ENCODE measurements around the gene HSD17B14. TPM values are rescaled to one million over a fixed set of nuclear protein-coding genes. Genes with fewer than 3 reads are reported as not detected.

Gene HSD17B14
- total and polyA plus RNA-seq, 9 of the 15 experiments (the other 6 are each of a cell fraction or from before 2014, with no cell fraction given): 0.16 TPM; not detected in 8

DNA sequence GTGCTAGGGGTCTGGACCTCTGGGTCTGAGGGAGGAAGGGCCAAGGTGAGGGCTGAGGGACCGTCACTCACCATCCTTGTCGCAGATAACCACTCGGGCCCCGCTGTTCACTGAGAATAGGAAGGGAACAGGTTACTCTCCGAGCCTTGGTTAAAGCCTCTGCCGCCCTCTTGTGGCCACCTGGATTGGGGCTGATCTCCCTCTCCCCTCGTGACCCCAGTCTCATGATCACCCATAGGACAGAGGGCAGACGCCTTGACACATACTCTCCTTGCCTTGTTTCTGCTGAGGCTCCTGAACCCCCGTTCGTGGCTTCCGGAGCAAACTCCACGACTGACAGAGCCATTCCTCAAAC lies 580 bp downstream of the HSD17B14 start (continued):
- TF ChIP-seq ARID3B (CRISPR knock-in tag; IDR thresholded peaks at IDR 0.05; ENCODE audit: borderline replicate concordance): no peak
- TF ChIP-seq RB1 (IDR thresholded peaks at IDR 0.05; ENCODE audit: low read depth): peak; percentile 70; the same call in 1 of the 2 replicates
- no peak for TF ChIP-seq ZKSCAN3 (CRISPR knock-in tag; IDR thresholded peaks at IDR 0.05)
- no peak for TF ChIP-seq RFX1 (IDR thresholded peaks at IDR 0.05)
- no peak for TF ChIP-seq PCBP1 (IDR thresholded peaks at IDR 0.05; ENCODE audit: low read depth, low read length, poor library complexity, severe bottlenecking)
- TF ChIP-seq ASH1L (IDR thresholded peaks at IDR 0.05; ENCODE audit: borderline replicate concordance, low read depth, partially characterized antibody): no peak
- no peak for TF ChIP-seq BCL6 (CRISPR knock-in tag; IDR thresholded peaks at IDR 0.05)
- 0 out of 2 replicates have a peak, but pooled peaks have one; percentile 44 for TF ChIP-seq MTA3 (IDR thresholded peaks at IDR 0.05; ENCODE audit: borderline replicate concordance)
- TF ChIP-seq TCF3 (CRISPR knock-in tag; IDR thresholded peaks at IDR 0.05): peak; percentile 15; the same call in 1 of the 2 replicates
- TF ChIP-seq HNRNPK (IDR thresholded peaks at IDR 0.05; ENCODE audit: low read depth, low read length, poor library complexity, severe bottlenecking): no peak
- TF ChIP-seq GTF2F1 (IDR thresholded peaks at IDR 0.05; ENCODE audit: low read depth, low read length): no peak
- TF ChIP-seq, protein P1, sequence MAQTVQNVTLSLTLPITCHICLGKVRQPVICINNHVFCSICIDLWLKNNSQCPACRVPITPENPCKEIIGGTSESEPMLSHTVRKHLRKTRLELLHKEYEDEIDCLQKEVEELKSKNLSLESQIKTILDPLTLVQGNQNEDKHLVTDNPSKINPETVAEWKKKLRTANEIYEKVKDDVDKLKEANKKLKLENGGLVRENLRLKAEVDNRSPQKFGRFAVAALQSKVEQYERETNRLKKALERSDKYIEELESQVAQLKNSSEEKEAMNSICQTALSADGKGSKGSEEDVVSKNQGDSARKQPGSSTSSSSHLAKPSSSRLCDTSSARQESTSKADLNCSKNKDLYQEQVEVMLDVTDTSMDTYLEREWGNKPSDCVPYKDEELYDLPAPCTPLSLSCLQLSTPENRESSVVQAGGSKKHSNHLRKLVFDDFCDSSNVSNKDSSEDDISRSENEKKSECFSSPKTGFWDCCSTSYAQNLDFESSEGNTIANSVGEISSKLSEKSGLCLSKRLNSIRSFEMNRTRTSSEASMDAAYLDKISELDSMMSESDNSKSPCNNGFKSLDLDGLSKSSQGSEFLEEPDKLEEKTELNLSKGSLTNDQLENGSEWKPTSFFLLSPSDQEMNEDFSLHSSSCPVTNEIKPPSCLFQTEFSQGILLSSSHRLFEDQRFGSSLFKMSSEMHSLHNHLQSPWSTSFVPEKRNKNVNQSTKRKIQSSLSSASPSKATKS (CRISPR knock-in tag; IDR thresholded peaks at IDR 0.05): no peak
- TF ChIP-seq BRF2 (IDR thresholded peaks at IDR 0.05; ENCODE audit: borderline replicate concordance, insufficient read depth, insufficient read length): no peak
- TF ChIP-seq, protein P2, sequence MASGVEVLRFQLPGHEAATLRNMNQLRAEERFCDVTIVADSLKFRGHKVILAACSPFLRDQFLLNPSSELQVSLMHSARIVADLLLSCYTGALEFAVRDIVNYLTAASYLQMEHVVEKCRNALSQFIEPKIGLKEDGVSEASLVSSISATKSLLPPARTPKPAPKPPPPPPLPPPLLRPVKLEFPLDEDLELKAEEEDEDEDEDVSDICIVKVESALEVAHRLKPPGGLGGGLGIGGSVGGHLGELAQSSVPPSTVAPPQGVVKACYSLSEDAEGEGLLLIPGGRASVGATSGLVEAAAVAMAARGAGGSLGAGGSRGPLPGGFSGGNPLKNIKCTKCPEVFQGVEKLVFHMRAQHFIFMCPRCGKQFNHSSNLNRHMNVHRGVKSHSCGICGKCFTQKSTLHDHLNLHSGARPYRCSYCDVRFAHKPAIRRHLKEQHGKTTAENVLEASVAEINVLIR (CRISPR knock-in tag; IDR thresholded peaks at IDR 0.05): no peak
- TF ChIP-seq, protein P3, sequence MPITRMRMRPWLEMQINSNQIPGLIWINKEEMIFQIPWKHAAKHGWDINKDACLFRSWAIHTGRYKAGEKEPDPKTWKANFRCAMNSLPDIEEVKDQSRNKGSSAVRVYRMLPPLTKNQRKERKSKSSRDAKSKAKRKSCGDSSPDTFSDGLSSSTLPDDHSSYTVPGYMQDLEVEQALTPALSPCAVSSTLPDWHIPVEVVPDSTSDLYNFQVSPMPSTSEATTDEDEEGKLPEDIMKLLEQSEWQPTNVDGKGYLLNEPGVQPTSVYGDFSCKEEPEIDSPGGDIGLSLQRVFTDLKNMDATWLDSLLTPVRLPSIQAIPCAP (CRISPR knock-in tag; IDR thresholded peaks at IDR 0.05; ENCODE audit: borderline replicate concordance): no peak
- TF ChIP-seq, protein P4, sequence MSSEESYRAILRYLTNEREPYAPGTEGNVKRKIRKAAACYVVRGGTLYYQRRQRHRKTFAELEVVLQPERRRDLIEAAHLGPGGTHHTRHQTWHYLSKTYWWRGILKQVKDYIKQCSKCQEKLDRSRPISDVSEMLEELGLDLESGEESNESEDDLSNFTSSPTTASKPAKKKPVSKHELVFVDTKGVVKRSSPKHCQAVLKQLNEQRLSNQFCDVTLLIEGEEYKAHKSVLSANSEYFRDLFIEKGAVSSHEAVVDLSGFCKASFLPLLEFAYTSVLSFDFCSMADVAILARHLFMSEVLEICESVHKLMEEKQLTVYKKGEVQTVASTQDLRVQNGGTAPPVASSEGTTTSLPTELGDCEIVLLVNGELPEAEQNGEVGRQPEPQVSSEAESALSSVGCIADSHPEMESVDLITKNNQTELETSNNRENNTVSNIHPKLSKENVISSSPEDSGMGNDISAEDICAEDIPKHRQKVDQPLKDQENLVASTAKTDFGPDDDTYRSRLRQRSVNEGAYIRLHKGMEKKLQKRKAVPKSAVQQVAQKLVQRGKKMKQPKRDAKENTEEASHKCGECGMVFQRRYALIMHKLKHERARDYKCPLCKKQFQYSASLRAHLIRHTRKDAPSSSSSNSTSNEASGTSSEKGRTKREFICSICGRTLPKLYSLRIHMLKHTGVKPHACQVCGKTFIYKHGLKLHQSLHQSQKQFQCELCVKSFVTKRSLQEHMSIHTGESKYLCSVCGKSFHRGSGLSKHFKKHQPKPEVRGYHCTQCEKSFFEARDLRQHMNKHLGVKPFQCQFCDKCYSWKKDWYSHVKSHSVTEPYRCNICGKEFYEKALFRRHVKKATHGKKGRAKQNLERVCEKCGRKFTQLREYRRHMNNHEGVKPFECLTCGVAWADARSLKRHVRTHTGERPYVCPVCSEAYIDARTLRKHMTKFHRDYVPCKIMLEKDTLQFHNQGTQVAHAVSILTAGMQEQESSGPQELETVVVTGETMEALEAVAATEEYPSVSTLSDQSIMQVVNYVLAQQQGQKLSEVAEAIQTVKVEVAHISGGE (CRISPR knock-in tag; IDR thresholded peaks at IDR 0.05): peak in 1 of 3 experiments; percentile 27; a peak in 1 of 6 replicates
- TF ChIP-seq ZNF696 (CRISPR knock-in tag; conservative IDR thresholded peaks at IDR 0.05): no peak
- 0 out of 2 replicates have a peak, but pooled peaks have one; percentile 14 for TF ChIP-seq HDAC2 (IDR thresholded peaks at IDR 0.05)

Measured in K562 (cell line).